GM08714 (cell line): ENCODE measurements around the gene PRCD.
"Not testable (repeated sequence)": the region's sequence is repeated elsewhere in the genome, so short reads cannot be mapped to it uniquely, and the experiment has no call there.

Experiments
- H3K4me3 ChIP-seq: fragments of 200-500 bp; sonication (Bioruptor generic); 2 replicates; pipeline ENCODE4 v1.5.1; 2014; ENCODE audit warnings: mild to moderate bottlenecking, low read length, inconsistent platforms
- ZNF274 ChIP-seq: IDR thresholded peaks from 2 replicates; pipeline ENCODE4 v1.6.1; 2012; ENCODE audit warnings: mild to moderate bottlenecking, low read depth, low read length

The PRCD gene

GRCh38 chr17:76513306-76513692, 26.5 kb upstream of the PRCD start:
- no peak for TF ChIP-seq ZNF274
- no peak overlapping the region for H3K4me3 ChIP-seq

GRCh38 chr17:76514355-76514754, 25.5 kb upstream of the PRCD start:
- H3K4me3 ChIP-seq: not testable (repeated sequence)

GRCh38 chr17:76515274-76515949, 24.4 kb upstream of the PRCD start:
- no peak overlapping the region; the same call in 1 of the 2 replicates for H3K4me3 ChIP-seq

GRCh38 chr17:76517638-76518038, 22.2 kb upstream of the PRCD start:
- no peak for TF ChIP-seq ZNF274
- no peak overlapping the region for H3K4me3 ChIP-seq

More at GRCh38 chr17:76515274-76515949, 24.4 kb upstream of the PRCD start:
- TF ChIP-seq ZNF274: no peak

GRCh38 chr17:76519048-76519966, 20.5 kb upstream of the PRCD start:
- no peak overlapping the region for H3K4me3 ChIP-seq
- no peak for TF ChIP-seq ZNF274

- no peak for TF ChIP-seq ZNF274
- H3K4me3 ChIP-seq: no peak overlapping the region
Measured at GRCh38 chr17:76521262-76521661, 18.6 kb upstream of the PRCD start.

GRCh38 chr17:76521683-76522082, 18.2 kb upstream of the PRCD start:
- H3K4me3 ChIP-seq: not testable (repeated sequence)

- no peak overlapping the region for H3K4me3 ChIP-seq
Measured at GRCh38 chr17:76523084-76524037, 16.5 kb upstream of the PRCD start.

GRCh38 chr17:76524598-76525512, 15.0 kb upstream of the PRCD start:
- no peak for TF ChIP-seq ZNF274
- H3K4me3 ChIP-seq: no peak overlapping the region

More at GRCh38 chr17:76523084-76524037, 16.5 kb upstream of the PRCD start:
- no peak for TF ChIP-seq ZNF274

GRCh38 chr17:76525513-76525833, 14.4 kb upstream of the PRCD start:
- not testable (repeated sequence) for H3K4me3 ChIP-seq

GRCh38 chr17:76527016-76527415, 12.8 kb upstream of the PRCD start:
- not testable (repeated sequence) for H3K4me3 ChIP-seq

GRCh38 chr17:76527430-76528111, 12.3 kb upstream of the PRCD start:
- peak overlapping the region; percentile 0; the same call in 1 of the 2 replicates for H3K4me3 ChIP-seq
- no peak for TF ChIP-seq ZNF274

GRCh38 chr17:76528156-76528527, 11.7 kb upstream of the PRCD start:
- peak overlapping the region; percentile 30; the same call in 1 of the 2 replicates for H3K4me3 ChIP-seq
- no peak for TF ChIP-seq ZNF274
